Left ventricle myocardium inferior (tissue), 1 donor: ENCODE measurements around the gene FBXL14. TPM values are rescaled to one million over a fixed set of nuclear protein-coding genes. Genes with fewer than 3 reads are reported as not detected.
"Not testable (repeated sequence)": the region's sequence is repeated elsewhere in the genome, so short reads cannot be mapped to it uniquely, and the experiment has no call there.

Source experiments
- DNase-seq: peaks from one replicate; pipeline ENCODE4 v3.0.0-alpha.2; 2020
- H3K27ac ChIP-seq: fragments of 200-600 bp; replicated peaks from 2 replicates; pipeline ENCODE4 v1.8.0; 2021
- H3K27me3 ChIP-seq: fragments of 200-600 bp; 2 replicates; pipeline ENCODE4 v1.8.0; 2021; ENCODE audit warnings: low read depth
- H3K36me3 ChIP-seq: fragments of 200-600 bp; 2 replicates; pipeline ENCODE4 v1.8.0; 2021
- H3K4me1 ChIP-seq: fragments of 200-600 bp; 2 replicates; pipeline ENCODE4 v1.8.0; 2021
- H3K4me3 ChIP-seq: fragments of 200-600 bp; 2 replicates; pipeline ENCODE4 v1.8.0; 2021; ENCODE audit warnings: mild to moderate bottlenecking, moderate library complexity
- H3K9me3 ChIP-seq: fragments of 200-600 bp; replicated peaks from 2 replicates; pipeline ENCODE4 v1.8.0; 2021
- intact Hi-C: fragments of 100-400 bp; cut with micrococcal nuclease; formaldehyde crosslinking; loops from one replicate; pipeline ENCODE4 v1.11.0; 2022
- total RNA-seq: library from RNA; stranded (reverse); fragmentation: NEBNext Ultra II Directional; extraction: Animal tissue kit (Norgen Biotek cat#: 25700); gene quantifications from one replicate; pipeline ENCODE4 v1.2.1, GENCODE V29; 2021
- TF ChIP-seq, protein P1 (sequence below): fragments of 200-600 bp; IDR thresholded peaks from 2 replicates; pipeline ENCODE4 v1.8.0; 2021; ENCODE audit warnings: antibody characterized with exemption, mild to moderate bottlenecking, borderline replicate concordance
- donor health status: DM: no; HTN: yes; CAD: no; lungs with severe emphysema.

FBXL14 gene
- total RNA-seq, 1 donor from 2014 or later, result 6.8 TPM

DNA sequence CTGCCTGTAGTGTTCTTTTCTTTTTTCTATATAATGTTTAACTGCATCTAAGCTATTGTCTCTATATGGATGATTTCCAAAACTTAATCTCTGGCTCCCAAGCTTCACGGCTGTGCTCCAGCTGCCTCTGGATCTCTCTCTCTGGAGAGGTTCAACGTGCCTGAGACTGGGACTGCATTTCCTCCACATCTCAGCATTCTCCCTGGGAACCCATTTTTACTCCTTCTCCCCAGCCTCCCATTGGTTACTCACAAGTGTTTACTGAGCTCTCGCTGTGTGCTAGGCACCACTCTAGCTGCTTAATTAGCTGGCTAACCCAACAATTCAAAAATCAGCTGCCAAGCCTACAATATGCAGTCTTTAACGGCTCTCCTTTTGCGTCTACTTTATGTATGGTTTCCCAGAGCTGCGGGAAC lies 34.7 kb downstream of the FBXL14 start:
- no peaks in the 10 kb centered on the region for H3K9me3 ChIP-seq
- no peak overlapping the region for H3K4me3 ChIP-seq
- H3K27ac ChIP-seq, result no peak overlapping the region
- TF ChIP-seq, protein P1, sequence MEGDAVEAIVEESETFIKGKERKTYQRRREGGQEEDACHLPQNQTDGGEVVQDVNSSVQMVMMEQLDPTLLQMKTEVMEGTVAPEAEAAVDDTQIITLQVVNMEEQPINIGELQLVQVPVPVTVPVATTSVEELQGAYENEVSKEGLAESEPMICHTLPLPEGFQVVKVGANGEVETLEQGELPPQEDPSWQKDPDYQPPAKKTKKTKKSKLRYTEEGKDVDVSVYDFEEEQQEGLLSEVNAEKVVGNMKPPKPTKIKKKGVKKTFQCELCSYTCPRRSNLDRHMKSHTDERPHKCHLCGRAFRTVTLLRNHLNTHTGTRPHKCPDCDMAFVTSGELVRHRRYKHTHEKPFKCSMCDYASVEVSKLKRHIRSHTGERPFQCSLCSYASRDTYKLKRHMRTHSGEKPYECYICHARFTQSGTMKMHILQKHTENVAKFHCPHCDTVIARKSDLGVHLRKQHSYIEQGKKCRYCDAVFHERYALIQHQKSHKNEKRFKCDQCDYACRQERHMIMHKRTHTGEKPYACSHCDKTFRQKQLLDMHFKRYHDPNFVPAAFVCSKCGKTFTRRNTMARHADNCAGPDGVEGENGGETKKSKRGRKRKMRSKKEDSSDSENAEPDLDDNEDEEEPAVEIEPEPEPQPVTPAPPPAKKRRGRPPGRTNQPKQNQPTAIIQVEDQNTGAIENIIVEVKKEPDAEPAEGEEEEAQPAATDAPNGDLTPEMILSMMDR, result no peak
- intact Hi-C loops, result no loop called here
- no peaks in the 10 kb centered on the region for H3K36me3 ChIP-seq
- DNase-seq, result no peak
- peaks cover 9% of the 10 kb centered on the region for H3K4me1 ChIP-seq
- no peaks in the 10 kb centered on the region for H3K27me3 ChIP-seq

DNA sequence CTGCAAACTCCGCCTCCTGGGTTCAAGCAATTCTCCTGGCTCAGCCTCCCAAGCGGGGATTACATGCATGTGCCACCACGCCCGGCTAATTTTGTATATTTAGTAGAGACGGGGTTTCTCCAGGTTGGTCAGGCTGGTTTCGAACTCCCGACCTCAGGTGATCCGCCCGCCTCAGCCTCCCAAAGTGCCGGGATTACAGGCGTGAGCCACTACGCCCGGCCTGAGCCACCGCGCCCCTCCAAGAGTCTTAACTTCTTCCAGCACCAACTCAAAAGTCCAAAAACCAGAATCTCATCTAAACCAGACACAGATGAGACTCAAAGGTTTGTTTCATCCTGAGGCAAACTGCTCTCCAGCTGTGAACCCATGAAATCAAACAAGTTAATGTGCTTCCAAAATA lies 36.3 kb downstream of the FBXL14 start:
- H3K9me3 ChIP-seq, DNase-seq, intact Hi-C loops: not testable (repeated sequence)

DNA sequence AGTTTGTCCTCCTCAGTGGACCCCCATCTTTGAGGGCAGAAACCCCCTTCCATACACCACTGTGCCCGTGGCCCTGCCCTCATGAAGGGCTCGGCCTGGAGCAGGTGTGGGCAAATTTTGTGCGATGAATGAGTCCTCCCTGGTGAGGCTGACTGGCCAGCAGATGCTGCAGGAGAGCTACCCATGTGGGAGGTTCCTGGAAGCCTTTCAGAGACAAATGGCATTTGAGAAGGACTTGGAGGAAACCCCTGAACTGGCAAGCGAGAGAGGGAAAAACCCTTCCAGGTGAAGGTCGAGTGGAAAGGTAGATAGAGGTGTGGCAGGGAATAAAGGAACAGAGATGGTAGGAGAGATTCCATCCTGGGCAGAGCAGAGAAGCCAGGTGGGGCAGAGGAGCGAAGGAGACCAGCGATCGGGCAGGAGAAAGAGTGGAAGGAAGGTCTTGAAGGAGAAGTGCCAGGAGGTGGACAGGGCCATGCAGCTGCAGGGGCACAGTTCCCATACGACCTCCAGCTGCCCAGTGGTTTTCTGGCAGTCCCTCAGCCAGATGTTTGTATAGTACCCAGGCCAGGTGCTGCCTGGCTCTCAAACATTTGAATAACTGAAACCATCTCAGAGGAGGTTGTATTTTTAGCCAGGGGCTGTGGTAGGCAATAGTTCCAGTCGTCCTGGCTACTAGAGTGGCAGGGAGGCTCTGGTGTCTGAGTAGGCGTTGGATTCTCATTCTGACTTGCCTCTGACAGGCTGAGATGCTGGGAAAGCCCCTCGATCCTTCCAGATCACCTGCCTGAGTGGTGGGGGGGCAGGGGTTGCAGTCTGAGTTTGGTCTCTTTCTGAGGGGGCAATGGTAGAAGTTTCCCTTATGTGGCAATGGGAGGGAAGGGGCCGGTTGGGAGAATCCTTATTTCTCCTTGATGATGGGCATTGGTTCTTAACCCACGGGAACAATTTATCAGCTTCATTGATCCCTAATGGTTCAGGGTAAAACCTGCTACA lies 40.1 kb downstream of the FBXL14 start:
- H3K4me1 ChIP-seq, result no peaks in the 10 kb centered on the region
- no peak overlapping the region for H3K27ac ChIP-seq
- no peaks in the 10 kb centered on the region for H3K27me3 ChIP-seq
- TF ChIP-seq, protein P1, result no peak
- intact Hi-C loops, result no loop called here
- DNase-seq, result no peak
- no peaks in the 10 kb centered on the region for H3K9me3 ChIP-seq
- H3K4me3 ChIP-seq, result no peak overlapping the region
- no peaks in the 10 kb centered on the region for H3K36me3 ChIP-seq

More for the DNA sequence above, 36.3 kb downstream of the FBXL14 start:
- H3K27me3 ChIP-seq, H3K4me3 ChIP-seq, H3K4me1 ChIP-seq, H3K27ac ChIP-seq, H3K36me3 ChIP-seq: not testable (repeated sequence)

DNA sequence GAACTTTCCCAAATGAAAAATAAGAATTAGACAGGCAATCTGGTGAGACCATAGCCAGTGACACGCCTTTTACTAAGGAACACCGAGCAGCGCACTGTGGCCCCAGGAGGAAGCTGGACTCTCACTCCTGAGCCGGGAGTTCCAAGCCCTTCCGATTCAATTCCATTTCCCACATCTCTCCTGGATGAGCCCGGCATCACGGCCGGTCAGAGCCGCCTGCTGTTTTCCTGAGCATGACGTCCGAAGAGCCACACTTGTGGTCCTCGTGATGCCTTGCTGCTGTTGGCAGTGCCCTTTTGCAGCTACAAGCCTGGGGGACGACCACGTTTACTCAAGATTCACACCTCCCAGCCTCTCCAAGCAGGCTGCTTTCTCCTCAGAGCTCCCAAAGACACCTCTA lies 40.8 kb downstream of the FBXL14 start:
- intact Hi-C loops, result no loop called here
- Histone ChIP-seq H3K27ac (no peak overlapping the region), H3K4me1 (no peaks in the 10 kb centered on the region), H3K9me3 (no peaks in the 10 kb centered on the region), H3K36me3 (no peaks in the 10 kb centered on the region), H3K4me3 (no peak overlapping the region), H3K27me3 (no peaks in the 10 kb centered on the region)
- no peak for DNase-seq
- TF ChIP-seq, protein P1, result no peak

DNA sequence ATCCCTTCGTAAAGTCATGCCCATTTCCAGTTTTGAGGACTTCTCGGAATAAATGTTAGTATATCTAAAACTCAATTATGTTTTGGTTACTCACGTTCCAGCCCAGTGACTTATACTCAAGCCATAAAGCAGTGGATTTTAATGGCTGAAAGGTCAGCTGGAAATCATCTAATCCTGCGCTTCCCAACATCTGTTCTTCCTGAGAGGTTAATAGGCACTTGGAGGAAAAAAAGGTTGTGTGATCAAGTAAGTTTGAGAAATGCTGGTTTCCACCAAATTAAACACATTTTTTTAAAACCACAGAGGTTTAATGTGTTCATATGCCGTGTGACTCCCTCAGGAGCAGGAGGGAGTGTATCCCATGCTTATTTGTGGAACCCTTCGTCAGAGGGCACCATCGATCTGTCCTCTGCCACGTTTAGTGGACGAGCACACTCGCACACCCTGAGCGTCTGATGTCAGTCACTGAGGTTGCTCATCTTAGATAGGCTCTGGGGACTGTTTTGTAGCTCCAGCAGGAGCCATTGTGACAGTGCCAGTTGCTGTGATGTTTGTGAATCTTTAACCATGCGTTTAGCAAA lies 41.4 kb downstream of the FBXL14 start:
- Histone ChIP-seq H3K36me3 (no peaks in the 10 kb centered on the region), H3K27ac (no peak overlapping the region), H3K27me3 (no peaks in the 10 kb centered on the region), H3K9me3 (no peaks in the 10 kb centered on the region), H3K4me3 (no peak overlapping the region), H3K4me1 (no peaks in the 10 kb centered on the region)
- TF ChIP-seq, protein P1, result no peak
- no peak for DNase-seq
- intact Hi-C loops, result no loop called here

DNA sequence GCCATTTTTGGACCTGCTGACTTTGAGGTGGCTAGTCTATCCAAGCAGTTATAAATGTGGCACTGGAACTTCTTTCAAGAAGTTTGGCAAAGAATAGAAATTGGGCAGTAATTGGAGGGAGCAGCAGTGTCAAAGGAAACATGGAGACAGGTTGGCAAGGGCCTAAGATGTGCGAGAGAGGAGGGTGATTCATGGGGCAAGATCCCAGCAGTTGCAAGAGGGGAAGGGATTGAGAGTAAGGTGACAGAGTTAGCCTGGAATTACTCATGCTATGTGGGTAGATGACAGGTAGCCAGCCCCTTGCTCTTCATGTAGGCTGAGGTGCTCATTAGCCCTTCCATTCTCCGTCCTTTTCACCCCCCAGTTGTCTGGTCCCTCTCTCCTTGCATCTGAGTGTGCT lies 42.2 kb downstream of the FBXL14 start:
- TF ChIP-seq, protein P1, result no peak
- no peak overlapping the region for H3K4me3 ChIP-seq
- no peaks in the 10 kb centered on the region for H3K4me1 ChIP-seq
- H3K9me3 ChIP-seq, result no peaks in the 10 kb centered on the region
- H3K36me3 ChIP-seq, result no peaks in the 10 kb centered on the region
- no peak for DNase-seq
- intact Hi-C loops, result no loop called here
- H3K27ac ChIP-seq, result no peak overlapping the region
- H3K27me3 ChIP-seq, result no peaks in the 10 kb centered on the region
